GM18526 (cell line): Measurements from ENCODE around the gene ZBED4.
A peak's percentile ranks its signal among the peaks of the same experiment; 100 is the strongest.

Experiments
- POLR2A ChIP-seq: IDR thresholded peaks from 3 replicates; pipeline ENCODE4 v1.6.1; 2011; ENCODE audit not compliant: insufficient read length; ENCODE audit errors: extremely low read depth

The ZBED4 gene, protein sequence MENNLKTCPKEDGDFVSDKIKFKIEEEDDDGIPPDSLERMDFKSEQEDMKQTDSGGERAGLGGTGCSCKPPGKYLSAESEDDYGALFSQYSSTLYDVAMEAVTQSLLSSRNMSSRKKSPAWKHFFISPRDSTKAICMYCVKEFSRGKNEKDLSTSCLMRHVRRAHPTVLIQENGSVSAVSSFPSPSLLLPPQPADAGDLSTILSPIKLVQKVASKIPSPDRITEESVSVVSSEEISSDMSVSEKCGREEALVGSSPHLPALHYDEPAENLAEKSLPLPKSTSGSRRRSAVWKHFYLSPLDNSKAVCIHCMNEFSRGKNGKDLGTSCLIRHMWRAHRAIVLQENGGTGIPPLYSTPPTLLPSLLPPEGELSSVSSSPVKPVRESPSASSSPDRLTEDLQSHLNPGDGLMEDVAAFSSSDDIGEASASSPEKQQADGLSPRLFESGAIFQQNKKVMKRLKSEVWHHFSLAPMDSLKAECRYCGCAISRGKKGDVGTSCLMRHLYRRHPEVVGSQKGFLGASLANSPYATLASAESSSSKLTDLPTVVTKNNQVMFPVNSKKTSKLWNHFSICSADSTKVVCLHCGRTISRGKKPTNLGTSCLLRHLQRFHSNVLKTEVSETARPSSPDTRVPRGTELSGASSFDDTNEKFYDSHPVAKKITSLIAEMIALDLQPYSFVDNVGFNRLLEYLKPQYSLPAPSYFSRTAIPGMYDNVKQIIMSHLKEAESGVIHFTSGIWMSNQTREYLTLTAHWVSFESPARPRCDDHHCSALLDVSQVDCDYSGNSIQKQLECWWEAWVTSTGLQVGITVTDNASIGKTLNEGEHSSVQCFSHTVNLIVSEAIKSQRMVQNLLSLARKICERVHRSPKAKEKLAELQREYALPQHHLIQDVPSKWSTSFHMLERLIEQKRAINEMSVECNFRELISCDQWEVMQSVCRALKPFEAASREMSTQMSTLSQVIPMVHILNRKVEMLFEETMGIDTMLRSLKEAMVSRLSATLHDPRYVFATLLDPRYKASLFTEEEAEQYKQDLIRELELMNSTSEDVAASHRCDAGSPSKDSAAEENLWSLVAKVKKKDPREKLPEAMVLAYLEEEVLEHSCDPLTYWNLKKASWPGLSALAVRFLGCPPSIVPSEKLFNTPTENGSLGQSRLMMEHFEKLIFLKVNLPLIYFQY

DNA sequence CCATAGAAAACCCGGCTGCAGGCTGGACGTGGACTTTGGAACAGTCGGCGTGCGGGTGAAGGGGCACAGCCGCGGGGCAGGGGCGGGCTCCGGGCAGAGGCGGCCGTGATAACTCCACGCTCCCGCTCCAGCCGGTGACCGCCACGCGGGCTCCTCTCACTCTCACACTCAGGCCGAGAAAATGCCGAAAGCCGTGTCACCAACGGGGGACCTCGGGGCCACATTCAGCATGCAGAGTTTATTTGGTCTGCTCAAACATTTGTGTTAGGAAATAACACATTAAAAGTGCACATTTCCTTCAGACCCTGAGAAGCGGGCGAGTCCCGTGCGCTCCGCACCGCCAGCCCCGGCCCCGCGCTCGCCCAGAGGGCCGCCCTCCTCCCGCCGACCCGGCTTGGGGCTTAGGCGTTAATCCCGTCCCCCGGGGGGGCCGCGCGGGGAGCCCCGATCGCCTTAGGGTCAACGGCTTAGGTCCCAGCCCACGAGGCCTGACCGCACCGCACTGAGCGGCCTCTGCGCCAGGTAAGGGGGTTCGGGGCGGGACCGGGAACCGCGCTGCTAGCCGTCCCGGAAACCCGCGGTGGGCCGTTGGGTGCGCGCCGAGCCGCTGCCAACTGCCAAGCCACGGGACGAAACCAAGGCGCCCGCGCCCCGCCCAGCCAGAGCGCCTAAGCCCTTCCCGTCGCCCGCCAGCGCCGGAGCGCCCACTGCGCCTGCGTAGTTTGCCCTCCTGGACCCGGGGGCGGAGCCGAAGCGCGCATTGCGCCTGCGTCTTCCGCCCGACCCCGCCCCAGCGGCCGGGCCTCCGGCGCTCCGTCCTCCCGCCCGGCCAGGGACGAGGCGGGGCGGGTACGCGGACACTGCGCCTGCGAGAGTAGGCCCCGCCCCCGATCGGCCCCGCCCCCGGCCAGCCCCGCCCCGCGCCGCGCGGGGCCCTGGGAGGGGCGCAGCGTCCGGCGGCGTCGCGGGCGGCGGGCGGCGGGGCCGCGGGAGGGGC, at the start of gene ZBED4:
Gene ZBED4 (plus strand): TSS at position 947 of the 997 bp plus-strand sequence. CDS start 29,819 bp downstream, outside the sequence.
- peak; percentile 83 for TF ChIP-seq POLR2A

- TF ChIP-seq POLR2A: no peak
Observed at GRCh38 chr22:49807129-49807528, 46.5 kb upstream of the ZBED4 start.

- TF ChIP-seq POLR2A: no peak
Observed at GRCh38 chr22:49807780-49808708, 45.6 kb upstream of the ZBED4 start.

DNA sequence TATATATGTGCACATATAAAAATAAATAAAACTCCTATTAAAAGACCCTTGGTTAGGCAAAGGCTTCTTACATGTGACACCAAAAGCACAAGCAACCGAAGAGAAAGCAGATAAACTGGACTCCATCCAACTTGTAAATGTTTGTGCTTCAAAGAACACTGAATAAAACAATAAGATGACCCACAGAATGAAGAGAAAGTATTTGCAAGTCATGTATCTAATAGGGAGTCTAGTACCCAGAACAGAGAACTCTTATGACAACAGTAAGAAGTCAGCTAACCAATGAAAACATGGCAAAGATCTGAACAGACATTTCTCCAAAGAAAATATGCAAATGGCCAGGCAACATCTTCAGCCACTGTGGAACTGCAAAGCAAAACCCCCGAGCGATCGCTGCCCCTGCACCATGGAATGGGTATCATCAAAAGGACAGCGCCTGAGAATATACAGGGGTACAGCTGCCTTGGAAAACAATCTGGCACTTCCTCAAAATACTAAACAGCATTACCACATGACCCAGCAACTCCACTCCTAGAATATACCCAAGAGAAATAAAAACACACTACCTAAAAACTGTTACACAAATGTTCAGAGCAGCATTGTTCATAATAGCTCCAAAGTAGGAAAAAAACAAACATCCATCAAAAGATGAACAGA, 43.2 kb upstream of the ZBED4 start:
- no peak for TF ChIP-seq POLR2A

- no peak for TF ChIP-seq POLR2A
Observed at GRCh38 chr22:49811020-49811791, 42.4 kb upstream of the ZBED4 start.

GRCh38 chr22:49812838-49813237, 40.8 kb upstream of the ZBED4 start:
- TF ChIP-seq POLR2A: no peak

GRCh38 chr22:49814164-49814686, 39.4 kb upstream of the ZBED4 start:
- no peak for TF ChIP-seq POLR2A

GRCh38 chr22:49814856-49815255, 38.8 kb upstream of the ZBED4 start:
- TF ChIP-seq POLR2A: no peak

DNA sequence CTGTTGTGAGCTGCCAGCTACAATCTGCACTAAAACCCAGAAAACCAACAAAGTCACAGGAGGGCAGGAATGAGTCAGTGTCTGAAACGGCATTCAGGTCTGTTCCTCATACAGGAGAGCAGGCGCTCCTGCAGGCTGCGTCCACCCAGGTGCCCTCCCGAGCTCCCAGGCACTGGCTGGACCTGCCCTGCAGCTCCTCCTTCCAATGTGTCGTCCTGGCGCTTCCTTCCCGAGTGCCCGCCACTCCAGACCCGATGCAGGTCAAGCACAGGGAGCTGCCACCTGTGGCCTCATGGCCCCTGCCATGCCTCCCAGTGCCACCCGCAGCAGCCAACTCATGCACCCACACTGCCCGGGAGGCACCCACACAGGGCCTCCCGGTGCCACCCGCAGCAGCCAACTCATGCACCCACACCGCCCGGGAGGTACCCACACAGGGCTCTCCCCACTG, 38.0 kb upstream of the ZBED4 start:
- TF ChIP-seq POLR2A: no peak

- no peak for TF ChIP-seq POLR2A
Observed at GRCh38 chr22:49817359-49817758, 36.3 kb upstream of the ZBED4 start.

- TF ChIP-seq POLR2A: no peak
Observed at GRCh38 chr22:49820984-49821383, 32.7 kb upstream of the ZBED4 start.

GRCh38 chr22:49823289-49824045, 30.2 kb upstream of the ZBED4 start:
- no peak for TF ChIP-seq POLR2A
